ENCODE data around the gene PNMA8C. TPM values are rescaled to one million over a fixed set of nuclear protein-coding genes. Genes with fewer than 3 reads are reported as not detected.

Gene PNMA8C
- total and polyA plus RNA-seq, 2 experiments from 2014 or later, result 0.44 to 2.3 TPM

DNA sequence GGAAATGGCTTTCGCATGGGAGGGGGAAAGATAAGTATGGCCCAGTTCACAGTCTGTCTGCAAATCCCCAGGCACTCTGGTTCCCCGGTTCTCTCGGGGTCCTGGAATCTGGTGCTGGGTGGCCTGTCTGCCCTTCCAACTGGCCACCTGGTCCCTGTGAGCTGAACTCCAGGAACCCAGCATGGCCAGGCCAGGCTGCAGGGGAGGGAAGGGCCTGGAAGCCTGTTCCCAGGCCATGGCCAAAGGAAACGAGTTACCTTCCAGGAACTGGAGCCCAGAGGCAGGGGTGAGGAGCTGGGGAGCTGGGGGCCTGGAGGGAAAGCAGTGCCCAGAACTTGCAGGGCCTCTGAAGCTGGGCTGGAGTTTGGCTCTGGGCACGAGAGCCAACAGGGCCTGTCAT is 19.1 kb upstream of the PNMA8C start:
- Histone ChIP-seq H3K36me3 (ENCODE audit: insufficient read depth) (no peaks in the 10 kb centered on the region), H3K79me2 (replicated peaks; ENCODE audit: insufficient read depth) (no peaks in the 10 kb centered on the region), H2AFZ (no peak overlapping the region), H3K27ac (ENCODE audit: low read depth) (no peak overlapping the region), H3F3A (replicated peaks; ENCODE audit: low read depth) (no peaks in the 10 kb centered on the region), H3K4me3 (no peak overlapping the region), H3K9me2 (ENCODE audit: insufficient read depth) (no peaks in the 10 kb centered on the region), H3K4me1 (ENCODE audit: insufficient read depth) (no peaks in the 10 kb centered on the region), H3K27me3 (ENCODE audit: insufficient read depth) (no peaks in the 10 kb centered on the region), H3K4me2 (no peak overlapping the region), H4K20me1 (replicated peaks; ENCODE audit: insufficient read depth) (no peaks in the 10 kb centered on the region; the same call in 1 of the 2 replicates)
- H3K27me3 Mint-ChIP-seq (ENCODE audit: insufficient read depth, low read depth, poor library complexity), result no peaks in the 10 kb centered on the region
- no peaks in the 10 kb centered on the region for H3K36me3 Mint-ChIP-seq (ENCODE audit: low read depth)
- TF ChIP-seq, protein P1, sequence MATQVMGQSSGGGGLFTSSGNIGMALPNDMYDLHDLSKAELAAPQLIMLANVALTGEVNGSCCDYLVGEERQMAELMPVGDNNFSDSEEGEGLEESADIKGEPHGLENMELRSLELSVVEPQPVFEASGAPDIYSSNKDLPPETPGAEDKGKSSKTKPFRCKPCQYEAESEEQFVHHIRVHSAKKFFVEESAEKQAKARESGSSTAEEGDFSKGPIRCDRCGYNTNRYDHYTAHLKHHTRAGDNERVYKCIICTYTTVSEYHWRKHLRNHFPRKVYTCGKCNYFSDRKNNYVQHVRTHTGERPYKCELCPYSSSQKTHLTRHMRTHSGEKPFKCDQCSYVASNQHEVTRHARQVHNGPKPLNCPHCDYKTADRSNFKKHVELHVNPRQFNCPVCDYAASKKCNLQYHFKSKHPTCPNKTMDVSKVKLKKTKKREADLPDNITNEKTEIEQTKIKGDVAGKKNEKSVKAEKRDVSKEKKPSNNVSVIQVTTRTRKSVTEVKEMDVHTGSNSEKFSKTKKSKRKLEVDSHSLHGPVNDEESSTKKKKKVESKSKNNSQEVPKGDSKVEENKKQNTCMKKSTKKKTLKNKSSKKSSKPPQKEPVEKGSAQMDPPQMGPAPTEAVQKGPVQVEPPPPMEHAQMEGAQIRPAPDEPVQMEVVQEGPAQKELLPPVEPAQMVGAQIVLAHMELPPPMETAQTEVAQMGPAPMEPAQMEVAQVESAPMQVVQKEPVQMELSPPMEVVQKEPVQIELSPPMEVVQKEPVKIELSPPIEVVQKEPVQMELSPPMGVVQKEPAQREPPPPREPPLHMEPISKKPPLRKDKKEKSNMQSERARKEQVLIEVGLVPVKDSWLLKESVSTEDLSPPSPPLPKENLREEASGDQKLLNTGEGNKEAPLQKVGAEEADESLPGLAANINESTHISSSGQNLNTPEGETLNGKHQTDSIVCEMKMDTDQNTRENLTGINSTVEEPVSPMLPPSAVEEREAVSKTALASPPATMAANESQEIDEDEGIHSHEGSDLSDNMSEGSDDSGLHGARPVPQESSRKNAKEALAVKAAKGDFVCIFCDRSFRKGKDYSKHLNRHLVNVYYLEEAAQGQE (IDR thresholded peaks at IDR 0.05; ENCODE audit: unreplicated experiment), result no peak
- TF ChIP-seq, protein P2, sequence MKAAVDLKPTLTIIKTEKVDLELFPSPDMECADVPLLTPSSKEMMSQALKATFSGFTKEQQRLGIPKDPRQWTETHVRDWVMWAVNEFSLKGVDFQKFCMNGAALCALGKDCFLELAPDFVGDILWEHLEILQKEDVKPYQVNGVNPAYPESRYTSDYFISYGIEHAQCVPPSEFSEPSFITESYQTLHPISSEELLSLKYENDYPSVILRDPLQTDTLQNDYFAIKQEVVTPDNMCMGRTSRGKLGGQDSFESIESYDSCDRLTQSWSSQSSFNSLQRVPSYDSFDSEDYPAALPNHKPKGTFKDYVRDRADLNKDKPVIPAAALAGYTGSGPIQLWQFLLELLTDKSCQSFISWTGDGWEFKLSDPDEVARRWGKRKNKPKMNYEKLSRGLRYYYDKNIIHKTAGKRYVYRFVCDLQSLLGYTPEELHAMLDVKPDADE (IDR thresholded peaks at IDR 0.05), result no peak
- TF ChIP-seq STAT1 (IDR thresholded peaks at IDR 0.05; ENCODE audit: unreplicated experiment) (no peak), NANOG (IDR thresholded peaks at IDR 0.05; ENCODE audit: borderline replicate concordance) (no peak), CREB1 (CRISPR knock-in tag; IDR thresholded peaks at IDR 0.05; ENCODE audit: low read depth) (no peak), ZNF331 (CRISPR knock-in tag; IDR thresholded peaks at IDR 0.05; ENCODE audit: low read depth) (no peak), JUNB (IDR thresholded peaks at IDR 0.05; ENCODE audit: unreplicated experiment) (no peak), POLR2AphosphoS5 (IDR thresholded peaks at IDR 0.05; ENCODE audit: low read depth) (no peak)
- TF ChIP-seq, protein P3, sequence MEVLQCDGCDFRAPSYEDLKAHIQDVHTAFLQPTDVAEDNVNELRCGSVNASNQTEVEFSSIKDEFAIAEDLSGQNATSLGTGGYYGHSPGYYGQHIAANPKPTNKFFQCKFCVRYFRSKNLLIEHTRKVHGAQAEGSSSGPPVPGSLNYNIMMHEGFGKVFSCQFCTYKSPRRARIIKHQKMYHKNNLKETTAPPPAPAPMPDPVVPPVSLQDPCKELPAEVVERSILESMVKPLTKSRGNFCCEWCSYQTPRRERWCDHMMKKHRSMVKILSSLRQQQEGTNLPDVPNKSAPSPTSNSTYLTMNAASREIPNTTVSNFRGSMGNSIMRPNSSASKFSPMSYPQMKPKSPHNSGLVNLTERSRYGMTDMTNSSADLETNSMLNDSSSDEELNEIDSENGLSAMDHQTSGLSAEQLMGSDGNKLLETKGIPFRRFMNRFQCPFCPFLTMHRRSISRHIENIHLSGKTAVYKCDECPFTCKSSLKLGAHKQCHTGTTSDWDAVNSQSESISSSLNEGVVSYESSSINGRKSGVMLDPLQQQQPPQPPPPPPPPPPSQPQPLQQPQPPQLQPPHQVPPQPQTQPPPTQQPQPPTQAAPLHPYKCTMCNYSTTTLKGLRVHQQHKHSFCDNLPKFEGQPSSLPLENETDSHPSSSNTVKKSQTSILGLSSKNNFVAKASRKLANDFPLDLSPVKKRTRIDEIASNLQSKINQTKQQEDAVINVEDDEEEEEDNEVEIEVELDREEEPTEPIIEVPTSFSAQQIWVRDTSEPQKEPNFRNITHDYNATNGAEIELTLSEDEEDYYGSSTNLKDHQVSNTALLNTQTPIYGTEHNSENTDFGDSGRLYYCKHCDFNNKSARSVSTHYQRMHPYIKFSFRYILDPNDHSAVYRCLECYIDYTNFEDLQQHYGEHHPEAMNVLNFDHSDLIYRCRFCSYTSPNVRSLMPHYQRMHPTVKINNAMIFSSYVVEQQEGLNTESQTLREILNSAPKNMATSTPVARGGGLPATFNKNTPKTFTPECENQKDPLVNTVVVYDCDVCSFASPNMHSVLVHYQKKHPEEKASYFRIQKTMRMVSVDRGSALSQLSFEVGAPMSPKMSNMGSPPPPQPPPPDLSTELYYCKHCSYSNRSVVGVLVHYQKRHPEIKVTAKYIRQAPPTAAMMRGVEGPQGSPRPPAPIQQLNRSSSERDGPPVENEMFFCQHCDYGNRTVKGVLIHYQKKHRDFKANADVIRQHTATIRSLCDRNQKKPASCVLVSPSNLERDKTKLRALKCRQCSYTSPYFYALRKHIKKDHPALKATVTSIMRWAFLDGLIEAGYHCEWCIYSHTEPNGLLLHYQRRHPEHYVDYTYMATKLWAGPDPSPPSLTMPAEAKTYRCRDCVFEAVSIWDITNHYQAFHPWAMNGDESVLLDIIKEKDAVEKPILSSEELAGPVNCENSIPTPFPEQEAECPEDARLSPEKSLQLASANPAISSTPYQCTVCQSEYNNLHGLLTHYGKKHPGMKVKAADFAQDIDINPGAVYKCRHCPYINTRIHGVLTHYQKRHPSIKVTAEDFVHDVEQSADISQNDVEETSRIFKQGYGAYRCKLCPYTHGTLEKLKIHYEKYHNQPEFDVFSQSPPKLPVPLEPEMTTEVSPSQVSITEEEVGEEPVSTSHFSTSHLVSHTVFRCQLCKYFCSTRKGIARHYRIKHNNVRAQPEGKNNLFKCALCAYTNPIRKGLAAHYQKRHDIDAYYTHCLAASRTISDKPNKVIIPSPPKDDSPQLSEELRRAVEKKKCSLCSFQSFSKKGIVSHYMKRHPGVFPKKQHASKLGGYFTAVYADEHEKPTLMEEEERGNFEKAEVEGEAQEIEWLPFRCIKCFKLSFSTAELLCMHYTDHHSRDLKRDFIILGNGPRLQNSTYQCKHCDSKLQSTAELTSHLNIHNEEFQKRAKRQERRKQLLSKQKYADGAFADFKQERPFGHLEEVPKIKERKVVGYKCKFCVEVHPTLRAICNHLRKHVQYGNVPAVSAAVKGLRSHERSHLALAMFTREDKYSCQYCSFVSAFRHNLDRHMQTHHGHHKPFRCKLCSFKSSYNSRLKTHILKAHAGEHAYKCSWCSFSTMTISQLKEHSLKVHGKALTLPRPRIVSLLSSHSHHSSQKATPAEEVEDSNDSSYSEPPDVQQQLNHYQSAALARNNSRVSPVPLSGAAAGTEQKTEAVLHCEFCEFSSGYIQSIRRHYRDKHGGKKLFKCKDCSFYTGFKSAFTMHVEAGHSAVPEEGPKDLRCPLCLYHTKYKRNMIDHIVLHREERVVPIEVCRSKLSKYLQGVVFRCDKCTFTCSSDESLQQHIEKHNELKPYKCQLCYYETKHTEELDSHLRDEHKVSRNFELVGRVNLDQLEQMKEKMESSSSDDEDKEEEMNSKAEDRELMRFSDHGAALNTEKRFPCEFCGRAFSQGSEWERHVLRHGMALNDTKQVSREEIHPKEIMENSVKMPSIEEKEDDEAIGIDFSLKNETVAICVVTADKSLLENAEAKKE (CRISPR knock-in tag; IDR thresholded peaks at IDR 0.05), result no peak
- H3K9me3 Mint-ChIP-seq, result peaks cover 7% of the 10 kb centered on the region; the same call in 2 of the 3 replicates
- H3K4me3 Mint-ChIP-seq, result no peak overlapping the region
- no peaks in the 10 kb centered on the region for H3K4me1 Mint-ChIP-seq
- no peak for DNase-seq (ENCODE audit: low spot score)
- H3K27ac Mint-ChIP-seq, result no peak overlapping the region
- no peak for ATAC-seq
